ENCODE data around the gene CCNE1. TPM values are rescaled to one million over a fixed set of nuclear protein-coding genes. Genes with fewer than 3 reads are reported as not detected.

CCNE1 gene
- total RNA-seq, 1 experiment from 2014 or later: 33.2 TPM

DNA sequence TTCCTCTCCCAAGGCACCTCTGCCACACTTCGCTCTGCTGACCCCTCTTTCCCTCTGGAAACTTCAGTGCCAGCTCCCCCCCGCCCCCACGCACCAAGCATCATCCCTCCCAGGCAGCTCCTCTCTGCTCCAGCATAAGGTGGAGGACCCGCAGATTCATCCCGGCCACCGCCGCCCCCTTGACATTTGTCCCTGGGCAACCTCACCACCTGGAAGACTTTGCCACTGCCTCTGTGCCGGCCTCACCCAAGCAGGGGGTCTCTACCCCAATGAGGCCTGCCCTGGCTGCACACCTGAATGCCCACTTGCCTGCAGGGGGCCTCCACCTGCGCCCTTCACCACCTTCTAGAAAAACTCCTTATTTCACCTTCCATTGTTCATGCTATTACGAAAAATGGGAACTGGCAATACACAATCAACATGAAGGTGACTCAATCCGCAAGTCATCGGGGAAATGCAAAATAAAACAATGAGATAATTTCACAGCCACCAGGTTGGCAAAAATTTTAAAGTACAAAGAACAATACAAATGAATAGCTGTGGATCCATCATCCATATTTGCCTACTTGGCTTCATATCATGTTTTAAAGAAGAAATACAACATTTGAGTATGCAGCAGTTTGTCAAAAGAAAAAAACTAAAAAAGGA lies 21.9 kb downstream of the CCNE1 start:
- POLR2A ChIA-PET: no interaction called here
- Histone ChIP-seq H3K4me3 (ENCODE audit: low read depth, low read length) (no peak overlapping the region), H3K9me3 (no peaks in the 10 kb centered on the region), H3K4me1 (peaks cover 6% of the 10 kb centered on the region), H3K36me3 (ENCODE audit: control insufficient read depth, insufficient read depth, low read length) (no peaks in the 10 kb centered on the region), H3K27me3 (replicated peaks; ENCODE audit: control insufficient read depth, insufficient read depth, low read length) (no peaks in the 10 kb centered on the region)
- no peak for DNase-seq
- H3K36me3 Mint-ChIP-seq (ENCODE audit: insufficient read depth, unreplicated experiment): no peaks in the 10 kb centered on the region
- CTCF ChIA-PET: no interaction called here
- TF ChIP-seq, protein P1, sequence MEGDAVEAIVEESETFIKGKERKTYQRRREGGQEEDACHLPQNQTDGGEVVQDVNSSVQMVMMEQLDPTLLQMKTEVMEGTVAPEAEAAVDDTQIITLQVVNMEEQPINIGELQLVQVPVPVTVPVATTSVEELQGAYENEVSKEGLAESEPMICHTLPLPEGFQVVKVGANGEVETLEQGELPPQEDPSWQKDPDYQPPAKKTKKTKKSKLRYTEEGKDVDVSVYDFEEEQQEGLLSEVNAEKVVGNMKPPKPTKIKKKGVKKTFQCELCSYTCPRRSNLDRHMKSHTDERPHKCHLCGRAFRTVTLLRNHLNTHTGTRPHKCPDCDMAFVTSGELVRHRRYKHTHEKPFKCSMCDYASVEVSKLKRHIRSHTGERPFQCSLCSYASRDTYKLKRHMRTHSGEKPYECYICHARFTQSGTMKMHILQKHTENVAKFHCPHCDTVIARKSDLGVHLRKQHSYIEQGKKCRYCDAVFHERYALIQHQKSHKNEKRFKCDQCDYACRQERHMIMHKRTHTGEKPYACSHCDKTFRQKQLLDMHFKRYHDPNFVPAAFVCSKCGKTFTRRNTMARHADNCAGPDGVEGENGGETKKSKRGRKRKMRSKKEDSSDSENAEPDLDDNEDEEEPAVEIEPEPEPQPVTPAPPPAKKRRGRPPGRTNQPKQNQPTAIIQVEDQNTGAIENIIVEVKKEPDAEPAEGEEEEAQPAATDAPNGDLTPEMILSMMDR (IDR thresholded peaks at IDR 0.05; ENCODE audit: insufficient read depth in 1 of 2, low read depth in 1 of 2, low read length in 1 of 2, severe bottlenecking in 1 of 2, unreplicated experiment in 1 of 2): no peak
- H3K9me3 Mint-ChIP-seq (ENCODE audit: unreplicated experiment): no peaks in the 10 kb centered on the region
- no TSS peak for BruUV-seq (replicated peaks)
- no peaks in the 10 kb centered on the region for H3K4me1 Mint-ChIP-seq (ENCODE audit: low read depth, unreplicated experiment)
- H3K27me3 Mint-ChIP-seq (ENCODE audit: insufficient read depth, unreplicated experiment): peaks cover 3% of the 10 kb centered on the region
- no peak overlapping the region for H3K4me3 Mint-ChIP-seq (ENCODE audit: unreplicated experiment)
- intact Hi-C loops (cut with micrococcal nuclease; ENCODE audit: unreplicated experiment): no loop called here
- H3K27ac Mint-ChIP-seq (ENCODE audit: unreplicated experiment): no peak overlapping the region

DNA sequence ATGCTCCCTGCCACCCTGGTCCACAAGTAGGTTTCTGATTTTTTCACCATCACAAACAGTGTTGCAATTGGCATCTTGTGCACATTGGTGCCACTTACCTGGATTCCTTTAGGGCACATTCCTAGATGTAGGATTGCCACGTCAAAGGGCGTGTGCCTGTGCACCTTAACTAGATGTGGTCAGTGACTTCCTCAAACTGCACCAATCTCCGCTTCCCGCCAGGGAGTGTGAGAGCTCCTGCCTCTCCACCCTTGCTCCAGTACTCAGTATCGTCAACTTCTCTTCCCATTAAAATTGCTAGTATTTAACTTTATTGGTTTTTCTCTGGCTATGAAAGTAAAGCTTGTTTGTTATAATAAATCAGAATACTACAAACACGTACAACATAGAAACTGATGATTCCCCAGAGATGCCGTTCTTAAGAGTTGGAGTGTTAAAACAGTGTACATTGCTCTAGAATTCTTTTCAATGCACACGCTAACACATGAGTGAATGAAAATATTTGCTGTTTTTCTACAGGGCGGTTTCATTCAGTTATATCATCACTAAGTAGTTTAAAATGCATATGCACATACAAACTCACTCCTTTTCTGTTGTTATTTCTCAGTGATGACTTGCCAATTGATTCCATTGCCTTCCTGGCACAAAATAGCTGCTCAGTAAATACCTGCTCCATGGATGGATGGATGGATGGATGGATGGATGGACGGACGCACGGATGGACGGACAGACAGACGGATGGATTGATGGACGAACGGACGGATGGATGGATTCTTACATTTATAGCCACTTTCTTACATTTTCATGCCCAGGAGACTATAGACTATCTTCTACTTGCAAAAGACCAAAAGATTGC lies 23.4 kb downstream of the CCNE1 start:
- H3K4me1 Mint-ChIP-seq (ENCODE audit: low read depth, unreplicated experiment): no peaks in the 10 kb centered on the region

DNA sequence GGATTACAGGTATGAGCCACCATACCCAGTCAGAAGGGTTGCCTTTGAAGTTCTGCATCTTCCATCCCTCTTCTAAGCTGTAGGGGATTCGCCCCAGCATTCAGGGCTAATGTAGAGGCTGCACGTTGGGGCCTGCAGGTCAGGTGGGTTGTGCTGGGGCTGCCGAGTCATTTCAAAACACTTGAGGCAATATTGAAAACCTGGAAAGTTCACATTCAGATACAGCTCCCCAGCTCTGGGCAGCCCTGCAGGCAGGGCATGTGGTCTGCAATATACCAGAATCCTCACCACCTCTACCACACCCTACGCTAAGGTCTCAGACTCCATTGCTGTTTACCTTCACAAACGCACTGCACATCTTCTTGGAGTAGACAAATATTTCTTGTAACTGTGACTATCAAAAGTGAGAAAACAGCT lies 24.6 kb downstream of the CCNE1 start:
- no peaks in the 10 kb centered on the region for H3K27me3 ChIP-seq (replicated peaks; ENCODE audit: control insufficient read depth, insufficient read depth, low read length)
- H3K9me3 Mint-ChIP-seq (ENCODE audit: unreplicated experiment): no peaks in the 10 kb centered on the region
- H3K4me1 ChIP-seq: peaks cover 13% of the 10 kb centered on the region
- H3K4me1 Mint-ChIP-seq (ENCODE audit: low read depth, unreplicated experiment): peaks cover 6% of the 10 kb centered on the region
- no peak overlapping the region for H3K4me3 Mint-ChIP-seq (ENCODE audit: unreplicated experiment)
- no peak for DNase-seq
- no peaks in the 10 kb centered on the region for H3K36me3 Mint-ChIP-seq (ENCODE audit: insufficient read depth, unreplicated experiment)
- ChIA-PET CTCF (no interaction called here), POLR2A (no interaction called here)
- no TSS peak for BruUV-seq (replicated peaks)
- peaks cover 3% of the 10 kb centered on the region for H3K27me3 Mint-ChIP-seq (ENCODE audit: insufficient read depth, unreplicated experiment)
- no peak overlapping the region for H3K27ac Mint-ChIP-seq (ENCODE audit: unreplicated experiment)
- H3K4me3 ChIP-seq (ENCODE audit: low read depth, low read length): no peak overlapping the region
- no peaks in the 10 kb centered on the region for H3K9me3 ChIP-seq
- TF ChIP-seq, protein P1 (IDR thresholded peaks at IDR 0.05; ENCODE audit: insufficient read depth in 1 of 2, low read depth in 1 of 2, low read length in 1 of 2, severe bottlenecking in 1 of 2, unreplicated experiment in 1 of 2): no peak
- H3K36me3 ChIP-seq (ENCODE audit: control insufficient read depth, insufficient read depth, low read length): no peaks in the 10 kb centered on the region
- intact Hi-C loops (cut with micrococcal nuclease; ENCODE audit: unreplicated experiment): no loop called here

More for the DNA sequence above, 23.4 kb downstream of the CCNE1 start:
- no peaks in the 10 kb centered on the region for H3K36me3 Mint-ChIP-seq (ENCODE audit: insufficient read depth, unreplicated experiment)
- H3K27me3 Mint-ChIP-seq (ENCODE audit: insufficient read depth, unreplicated experiment): peaks cover 3% of the 10 kb centered on the region
- no peaks in the 10 kb centered on the region for H3K9me3 Mint-ChIP-seq (ENCODE audit: unreplicated experiment)
- Histone ChIP-seq H3K27me3 (replicated peaks; ENCODE audit: control insufficient read depth, insufficient read depth, low read length) (no peaks in the 10 kb centered on the region), H3K36me3 (ENCODE audit: control insufficient read depth, insufficient read depth, low read length) (no peaks in the 10 kb centered on the region), H3K4me3 (ENCODE audit: low read depth, low read length) (no peak overlapping the region), H3K4me1 (peaks cover 6% of the 10 kb centered on the region), H3K9me3 (no peaks in the 10 kb centered on the region)
- ChIA-PET POLR2A (no interaction called here), CTCF (no interaction called here)
- no TSS peak for BruUV-seq (replicated peaks)
- TF ChIP-seq, protein P1 (IDR thresholded peaks at IDR 0.05; ENCODE audit: insufficient read depth in 1 of 2, low read depth in 1 of 2, low read length in 1 of 2, severe bottlenecking in 1 of 2, unreplicated experiment in 1 of 2): no peak
- H3K4me3 Mint-ChIP-seq (ENCODE audit: unreplicated experiment): no peak overlapping the region
- intact Hi-C loops (cut with micrococcal nuclease; ENCODE audit: unreplicated experiment): no loop called here
- H3K27ac Mint-ChIP-seq (ENCODE audit: unreplicated experiment): no peak overlapping the region
- no peak for DNase-seq
